PC-3 (cell line): ENCODE measurements around the gene TMTC3. TPM values are rescaled to one million over a fixed set of nuclear protein-coding genes. Genes with fewer than 3 reads are reported as not detected.

Source experiments
- ATAC-seq: fragments of 200-7000 bp; cut with Tn5 transposase; 2 replicates; pipeline ENCODE4 v1.9.1; 2020; ENCODE audit warnings: mild to moderate bottlenecking, moderate library complexity
- BruUV-seq: library from RNA; stranded (reverse); fragments of 400-500 nt; replicated peaks from 2 replicates; lab custom pipeline; 2021; lab: Mats Ljungman, UMichigan
- CTCF ChIA-PET: fragments of 300-600 bp; sonication (Branson Sonifier 250); formaldehyde crosslinking; loops from one replicate; lab custom pipeline; 2022; ENCODE audit warnings: antibody characterized with exemption; lab: Charles Lee
- POLR2A ChIA-PET: fragments of 300-600 bp; sonication (Branson Sonifier 250); formaldehyde crosslinking; loops from one replicate; lab custom pipeline; 2022; ENCODE audit warnings: antibody characterized with exemption; ENCODE audit not compliant: unreplicated experiment; lab: Charles Lee
- DNase-seq: peaks from one replicate; pipeline ENCODE4 v3.0.0-alpha.2; 2015
- H2AFZ ChIP-seq: fragments of 300-600 bp; sonication (generic); 2 replicates; pipeline ENCODE4 v1.6.0; 2016; ENCODE audit warnings: antibody characterized with exemption, low read length
- H3F3A ChIP-seq: fragments of 300-600 bp; sonication (generic); one replicate; pipeline ENCODE4 v1.6.0; 2017; ENCODE audit warnings: antibody characterized with exemption, low read length, control low read depth, mild to moderate bottlenecking; ENCODE audit not compliant: unreplicated experiment
- H3K27ac ChIP-seq: fragments of 300-600 bp; sonication (generic); 2 replicates; pipeline ENCODE4 v1.5.1; 2016; ENCODE audit warnings: mild to moderate bottlenecking, low read length
- H3K27me3 ChIP-seq: fragments of 300-600 bp; sonication (generic); 2 replicates; pipeline ENCODE4 v1.6.1; 2016; ENCODE audit warnings: low read length, mixed read lengths
- H3K36me3 ChIP-seq: fragments of 300-600 bp; sonication (generic); 2 replicates; pipeline ENCODE4 v1.6.1; 2016; ENCODE audit warnings: low read depth, mixed run types, low read length, mixed read lengths
- H3K4me1 ChIP-seq: fragments of 300-600 bp; sonication (generic); 2 replicates; pipeline ENCODE4 v1.5.1; 2016; ENCODE audit warnings: low read length; ENCODE audit not compliant: insufficient read depth
- H3K4me2 ChIP-seq: fragments of 300-600 bp; sonication (generic); 2 replicates; pipeline ENCODE4 v1.6.0; 2016; ENCODE audit warnings: low read length
- H3K4me3 ChIP-seq: fragments of 300-600 bp; sonication (generic); 2 replicates; pipeline ENCODE4 v1.5.1; 2016; ENCODE audit warnings: mild to moderate bottlenecking, low read length, mixed read lengths
- H3K79me2 ChIP-seq: fragments of 300-600 bp; sonication (generic); 2 replicates; pipeline ENCODE4 v1.6.1; 2017; ENCODE audit warnings: low read length, mixed read lengths
- H3K9ac ChIP-seq: fragments of 300-600 bp; sonication (generic); 2 replicates; pipeline ENCODE4 v1.6.0; 2016; ENCODE audit warnings: mild to moderate bottlenecking, low read length
- H3K9me2 ChIP-seq: fragments of 300-600 bp; sonication (generic); replicated peaks from 2 replicates; pipeline ENCODE4 v1.6.1; 2016; ENCODE audit warnings: mixed run types, low read length, mixed read lengths
- H3K9me3 ChIP-seq: fragments of 300-600 bp; sonication (generic); 2 replicates; pipeline ENCODE4 v1.6.1; 2016; ENCODE audit warnings: low read length, mixed read lengths
- H4K20me1 ChIP-seq: fragments of 300-600 bp; sonication (generic); 2 replicates; pipeline ENCODE4 v1.6.1; 2016; ENCODE audit warnings: low read length, mixed read lengths
- CTCF ChIP-seq: fragments of 300-600 bp; sonication (generic); conservative IDR thresholded peaks from 2 replicates; pipeline ENCODE4 v1.5.1; 2017; ENCODE audit warnings: antibody characterized with exemption, low read depth, mild to moderate bottlenecking, low read length
- EZH2 ChIP-seq: fragments of 300-600 bp; sonication (generic); IDR thresholded peaks from one replicate; pipeline ENCODE4 v1.6.1; 2017; ENCODE audit warnings: antibody characterized with exemption, mild to moderate bottlenecking, low read length; ENCODE audit not compliant: unreplicated experiment
- EZH2phosphoT487 ChIP-seq: fragments of 300-600 bp; sonication (generic); IDR thresholded peaks from 2 replicates; pipeline ENCODE4 v1.6.1; 2018; ENCODE audit warnings: mild to moderate bottlenecking, antibody characterized with exemption, low read length, borderline replicate concordance
- intact Hi-C: fragments of 100-400 bp; cut with micrococcal nuclease; formaldehyde crosslinking; loops from 2 replicates; pipeline ENCODE4 v1.9.0; 2023
- total RNA-seq: library from RNA; depleted of rRNA; stranded (reverse); fragments of >200 nt; gene quantifications from 2 replicates; pipeline ENCODE4 v1.2.3, GENCODE V29; 2014

TMTC3 gene
- total RNA-seq, 1 experiment from 2014 or later: 11.4 TPM

DNA sequence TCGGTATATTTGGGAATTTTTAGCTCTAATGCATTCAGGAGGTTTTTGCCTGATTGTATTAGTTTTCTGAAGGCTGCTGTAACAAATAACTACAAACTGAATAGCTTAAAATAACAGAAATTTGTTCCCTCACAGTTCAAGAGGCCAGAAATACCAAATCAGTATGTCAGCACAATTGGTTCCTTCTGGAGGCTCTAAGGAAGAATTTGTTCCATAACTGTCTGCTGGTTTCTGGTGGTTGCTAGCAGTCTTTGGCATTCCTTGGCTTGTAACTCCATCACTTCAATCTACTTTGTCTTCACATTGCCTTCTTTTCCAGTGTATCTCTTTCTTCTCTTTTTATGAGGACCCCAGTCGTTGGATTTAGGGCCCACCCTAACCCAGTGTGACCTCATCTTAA is 21.3 kb downstream of the TMTC3 start:
- H3K4me1 ChIP-seq: no peaks in the 10 kb centered on the region
- H3K9me3 ChIP-seq: no peaks in the 10 kb centered on the region
- H3K27ac ChIP-seq: no peak overlapping the region
- peaks cover 19% of the 10 kb centered on the region for H3K36me3 ChIP-seq
- TF ChIP-seq EZH2phosphoT487 (no peak), EZH2 (no peak), CTCF (no peak)
- H3K9me2 ChIP-seq: no peaks in the 10 kb centered on the region
- ATAC-seq: no peak
- H4K20me1 ChIP-seq: no peaks in the 10 kb centered on the region
- H3F3A ChIP-seq: no peaks in the 10 kb centered on the region
- no peak overlapping the region for H3K9ac ChIP-seq
- no peak overlapping the region for H3K4me2 ChIP-seq
- no peak overlapping the region for H3K4me3 ChIP-seq
- DNase-seq: no peak
- H2AFZ ChIP-seq: no peak overlapping the region
- intact Hi-C loops: no loop called here
- BruUV-seq: no TSS peak
- ChIA-PET POLR2A (no interaction called here), CTCF (no interaction called here)
- no peaks in the 10 kb centered on the region for H3K27me3 ChIP-seq
- no peaks in the 10 kb centered on the region for H3K79me2 ChIP-seq

DNA sequence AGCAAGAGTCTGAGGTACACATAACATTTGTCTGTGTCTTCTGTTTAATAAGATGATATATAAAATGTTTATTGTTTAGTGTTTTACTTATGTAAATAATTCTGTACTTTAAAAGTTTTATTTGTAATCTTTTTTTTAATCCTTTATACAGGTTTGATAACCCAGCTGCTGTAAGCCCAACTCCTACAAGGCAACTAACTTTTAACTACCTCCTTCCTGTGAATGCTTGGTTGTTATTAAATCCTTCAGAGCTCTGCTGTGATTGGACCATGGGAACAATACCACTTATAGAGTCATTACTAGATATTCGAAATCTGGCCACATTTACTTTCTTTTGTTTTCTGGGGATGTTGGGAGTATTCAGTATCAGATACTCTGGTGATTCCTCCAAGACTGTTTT is 24.1 kb downstream of the TMTC3 start:
- intact Hi-C loops: no loop called here
- Histone ChIP-seq H3K4me1 (no peaks in the 10 kb centered on the region), H3F3A (no peaks in the 10 kb centered on the region), H3K9me2 (no peaks in the 10 kb centered on the region), H3K9ac (no peak overlapping the region), H4K20me1 (no peaks in the 10 kb centered on the region), H3K9me3 (no peaks in the 10 kb centered on the region), H3K4me2 (no peak overlapping the region), H3K36me3 (peaks cover 20% of the 10 kb centered on the region), H3K27me3 (no peaks in the 10 kb centered on the region), H3K79me2 (no peaks in the 10 kb centered on the region), H3K4me3 (no peak overlapping the region), H2AFZ (no peak overlapping the region), H3K27ac (no peak overlapping the region)
- TF ChIP-seq EZH2 (no peak), EZH2phosphoT487 (no peak), CTCF (no peak)
- POLR2A ChIA-PET: no interaction called here
- CTCF ChIA-PET: no interaction called here
- no peak for DNase-seq
- BruUV-seq: no TSS peak
- ATAC-seq: peak; percentile 57; the same call in 1 of the 2 replicates

- no peak overlapping the region for H3K4me3 ChIP-seq
- H3K79me2 ChIP-seq: no peaks in the 10 kb centered on the region
- no peak for TF ChIP-seq EZH2
- no peak for TF ChIP-seq EZH2phosphoT487
- no peak for TF ChIP-seq CTCF
Observed at GRCh38 chr12:88167384-88167783, 25.3 kb downstream of the TMTC3 start.

More at GRCh38 chr12:88167384-88167783, 25.3 kb downstream of the TMTC3 start:
- Histone ChIP-seq H3K4me1 (peaks cover 5% of the 10 kb centered on the region; the same call in 1 of the 2 replicates), H3K9me3 (no peaks in the 10 kb centered on the region), H4K20me1 (no peaks in the 10 kb centered on the region), H3K4me2 (no peak overlapping the region), H3K27me3 (no peaks in the 10 kb centered on the region), H3K27ac (no peak overlapping the region), H3F3A (no peaks in the 10 kb centered on the region), H3K9me2 (no peaks in the 10 kb centered on the region), H2AFZ (no peak overlapping the region), H3K9ac (no peak overlapping the region), H3K36me3 (peaks cover 24% of the 10 kb centered on the region)
- no peak for DNase-seq
- POLR2A ChIA-PET: no interaction called here
- no peak for ATAC-seq
- intact Hi-C loops: no loop called here
- CTCF ChIA-PET: no interaction called here
- no TSS peak for BruUV-seq
